OCI-LY3 (cell line): ENCODE results near the gene PCDHB12.
"Not testable (repeated sequence)": the region's sequence is repeated elsewhere in the genome, so short reads cannot be mapped to it uniquely, and the experiment has no call there.

ENCODE experiments used
- H2AFZ ChIP-seq: fragments of 200-600, 300-600 bp; shearing (Covaris generic); 2 replicates; pipeline ENCODE4 v1.6.0; 2014; ENCODE audit warnings: antibody characterized with exemption, low read depth, low read length
- H3K27ac ChIP-seq: fragments of 200-600, 300-600 bp; sonication (generic); 2 replicates; pipeline ENCODE4 v1.5.1; 2014; ENCODE audit warnings: mild to moderate bottlenecking, low read length, moderate library complexity, mixed read lengths
- H3K27me3 ChIP-seq: fragments of 200-600, 300-600 bp; sonication (generic); 2 replicates; pipeline ENCODE4 v1.6.1; 2014; ENCODE audit warnings: low read depth, low read length, mixed read lengths
- H3K36me3 ChIP-seq: fragments of 200-600, 300-600 bp; sonication (generic); replicated peaks from 2 replicates; pipeline ENCODE3; 2014; ENCODE audit warnings: low read depth, low read length, mixed read lengths
- H3K4me1 ChIP-seq: fragments of 300-600, 200-600 bp; sonication (generic); 2 replicates; pipeline ENCODE4 v1.6.1; 2014; ENCODE audit warnings: low read length, mixed read lengths
- H3K4me2 ChIP-seq: fragments of 200-600, 300-600 bp; sonication (generic); 2 replicates; pipeline ENCODE4 v1.6.1; 2014; ENCODE audit warnings: low read length, mixed read lengths
- H3K4me3 ChIP-seq: fragments of 300-600, 200-600 bp; sonication (generic); 2 replicates; pipeline ENCODE4 v1.5.1; 2014; ENCODE audit warnings: antibody characterized with exemption, mild to moderate bottlenecking, low read length, moderate library complexity
- H3K79me2 ChIP-seq: fragments of 300-600, 200-600 bp; shearing (Covaris generic); 2 replicates; pipeline ENCODE4 v1.6.1; 2014; ENCODE audit warnings: mild to moderate bottlenecking, low read length, mixed read lengths
- H3K9ac ChIP-seq: fragments of 300-600, 200-600 bp; shearing (Covaris generic); 2 replicates; pipeline ENCODE4 v1.6.0; 2014; ENCODE audit warnings: mild to moderate bottlenecking, low read length, moderate library complexity
- H3K9me3 ChIP-seq: fragments of 200-600, 300-600 bp; shearing (Covaris generic); 2 replicates; pipeline ENCODE4 v1.6.1; 2014; ENCODE audit warnings: low read length, mixed read lengths; ENCODE audit not compliant: insufficient read depth
- H4K20me1 ChIP-seq: fragments of 200-600, 300-600 bp; sonication (generic); 2 replicates; pipeline ENCODE4 v1.6.1; 2016; ENCODE audit warnings: low read length, mixed read lengths; ENCODE audit not compliant: insufficient read depth
- EZH2phosphoT487 ChIP-seq: fragments of 200-600 bp; shearing (Covaris generic); IDR thresholded peaks from 2 replicates; pipeline ENCODE4 v1.6.1; 2018; ENCODE audit warnings: antibody characterized with exemption, mixed run types, low read depth
- TF ChIP-seq, protein P1 (sequence below): fragments of 200-600, 300-600 bp; sonication (generic); IDR thresholded peaks from 2 replicates; pipeline ENCODE4 v1.5.1; 2014; ENCODE audit warnings: antibody characterized with exemption, low read length, low read depth

The PCDHB12 gene

GRCh38 chr5:141210849-141211248 is 2.3 kb downstream of the PCDHB12 start:
- H4K20me1 ChIP-seq, H2AFZ ChIP-seq, H3K4me1 ChIP-seq, H3K27me3 ChIP-seq, H3K36me3 ChIP-seq, H3K4me3 ChIP-seq, H3K9me3 ChIP-seq, H3K9ac ChIP-seq, H3K79me2 ChIP-seq, H3K4me2 ChIP-seq, H3K27ac ChIP-seq: not testable (repeated sequence)

DNA sequence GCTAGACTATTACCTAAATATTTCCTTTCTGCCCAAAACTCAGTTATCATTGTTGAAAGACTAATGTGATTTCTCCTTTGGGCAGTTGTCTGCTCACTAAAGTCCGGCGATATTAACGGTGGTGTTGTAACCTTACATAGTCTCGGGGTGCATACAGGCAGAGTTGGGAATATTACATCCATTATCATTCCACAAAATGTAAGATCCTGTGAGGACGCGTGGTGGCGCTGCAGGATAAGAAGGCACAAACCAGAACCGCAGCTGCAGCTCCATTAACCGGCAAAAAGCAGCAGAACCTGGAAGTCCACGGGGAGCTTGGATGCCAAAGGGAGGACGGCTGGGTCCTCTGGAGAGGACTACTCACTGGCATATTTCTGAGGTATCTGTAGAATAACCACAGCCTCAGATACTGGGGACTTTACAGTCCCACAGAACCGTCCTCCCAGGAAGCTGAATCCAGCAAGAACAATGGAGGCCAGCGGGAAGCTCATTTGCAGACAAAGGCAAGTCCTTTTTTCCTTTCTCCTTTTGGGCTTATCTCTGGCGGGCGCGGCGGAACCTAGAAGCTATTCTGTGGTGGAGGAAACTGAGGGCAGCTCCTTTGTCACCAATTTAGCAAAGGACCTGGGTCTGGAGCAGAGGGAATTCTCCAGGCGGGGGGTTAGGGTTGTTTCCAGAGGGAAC is 5.3 kb downstream of the PCDHB12 start, which contains the start of gene PCDHB13:
TSS of gene PCDHB13 (plus strand) at position 264 of the 684 bp plus-strand sequence. CDS start at position 469, 205 bp downstream.
- H3K27me3 ChIP-seq, H2AFZ ChIP-seq, H3K27ac ChIP-seq, H3K4me2 ChIP-seq, H3K4me1 ChIP-seq, H3K79me2 ChIP-seq, H3K36me3 ChIP-seq, H3K9ac ChIP-seq, H3K4me3 ChIP-seq, H4K20me1 ChIP-seq, H3K9me3 ChIP-seq: not testable (repeated sequence)

DNA sequence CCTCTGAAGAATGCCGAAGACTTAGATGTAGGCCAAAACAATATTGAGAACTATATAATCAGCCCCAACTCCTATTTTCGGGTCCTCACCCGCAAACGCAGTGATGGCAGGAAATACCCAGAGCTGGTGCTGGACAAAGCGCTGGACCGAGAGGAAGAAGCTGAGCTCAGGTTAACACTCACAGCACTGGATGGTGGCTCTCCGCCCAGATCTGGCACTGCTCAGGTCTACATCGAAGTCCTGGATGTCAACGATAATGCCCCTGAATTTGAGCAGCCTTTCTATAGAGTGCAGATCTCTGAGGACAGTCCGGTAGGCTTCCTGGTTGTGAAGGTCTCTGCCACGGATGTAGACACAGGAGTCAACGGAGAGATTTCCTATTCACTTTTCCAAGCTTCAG is 6.1 kb downstream of the PCDHB12 start:
- not testable (repeated sequence) for H3K9me3 ChIP-seq, H3K79me2 ChIP-seq, H4K20me1 ChIP-seq, H3K27me3 ChIP-seq, H3K27ac ChIP-seq, H3K9ac ChIP-seq, H3K4me1 ChIP-seq, H2AFZ ChIP-seq, H3K4me3 ChIP-seq, H3K36me3 ChIP-seq, H3K4me2 ChIP-seq

- not testable (repeated sequence) for H3K27me3 ChIP-seq, H3K27ac ChIP-seq, H3K9ac ChIP-seq, H3K4me1 ChIP-seq, H3K9me3 ChIP-seq, H3K36me3 ChIP-seq, H3K79me2 ChIP-seq, H3K4me2 ChIP-seq, H4K20me1 ChIP-seq, H3K4me3 ChIP-seq, H2AFZ ChIP-seq
These were observed 7.0 kb downstream of the PCDHB12 start for GRCh38 chr5:141215504-141215903.

- H3K79me2 ChIP-seq, H3K9me3 ChIP-seq, H3K36me3 ChIP-seq, H3K27ac ChIP-seq, H4K20me1 ChIP-seq, H3K4me3 ChIP-seq, H3K4me1 ChIP-seq, H3K27me3 ChIP-seq, H3K4me2 ChIP-seq, H2AFZ ChIP-seq, H3K9ac ChIP-seq: not testable (repeated sequence)
These were observed 7.5 kb downstream of the PCDHB12 start for GRCh38 chr5:141216035-141216434.

DNA sequence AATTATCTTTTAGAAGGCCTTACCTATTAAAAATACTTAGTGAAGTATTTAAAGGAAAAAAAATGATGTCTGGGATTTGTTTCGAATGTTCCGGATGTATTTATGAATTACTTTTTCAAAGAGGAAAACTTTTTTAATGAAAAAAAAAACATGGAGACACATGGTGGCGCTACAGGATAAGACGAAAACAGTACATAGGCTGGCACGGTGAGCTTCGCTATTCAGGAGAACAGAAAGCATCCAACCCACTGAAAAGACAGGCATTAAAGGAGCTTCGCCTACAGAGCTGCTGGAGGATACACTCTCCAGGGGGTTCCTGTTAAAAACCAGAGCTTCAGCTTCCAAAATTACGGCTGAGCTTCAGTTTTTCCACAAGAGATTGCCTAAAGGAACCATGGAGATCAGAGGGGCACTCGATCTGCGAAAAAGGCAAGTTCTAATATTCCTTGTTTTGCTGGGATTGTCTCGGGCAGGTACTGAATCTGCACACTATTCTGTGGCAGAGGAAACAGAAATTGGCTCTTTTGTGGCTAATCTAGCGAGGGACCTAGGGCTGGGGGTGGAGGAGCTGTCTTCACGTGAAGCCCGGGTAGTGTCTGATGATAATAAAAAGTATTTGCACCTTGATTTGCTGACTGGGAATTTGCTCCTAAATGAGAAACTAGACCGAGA is 14.7 kb downstream of the PCDHB12 start, which contains the start of gene PCDHB14:
TSS of gene PCDHB14 (plus strand) at position 232 of the 672 bp plus-strand sequence. CDS start at position 395, 163 bp downstream.
- Histone ChIP-seq H3K36me3 (no peaks in the 10 kb centered on the region), H3K27ac (no peak within 1 kb of the TSS), H3K4me2 (peak within 1 kb of the TSS; percentile 73), H3K4me1 (0 out of 2 replicates have a peak, but pooled peaks cover 5% of the 10 kb centered on the region), H3K9me3 (no peaks in the 10 kb centered on the region), H4K20me1 (no peaks in the 10 kb centered on the region), H2AFZ (peak within 1 kb of the TSS; percentile 74; the same call in 1 of the 2 replicates), H3K4me3 (peak within 1 kb of the TSS; percentile 71), H3K9ac (no peak within 1 kb of the TSS), H3K27me3 (no peaks in the 10 kb centered on the region), H3K79me2 (no peaks in the 10 kb centered on the region)
- TF ChIP-seq, protein P1, sequence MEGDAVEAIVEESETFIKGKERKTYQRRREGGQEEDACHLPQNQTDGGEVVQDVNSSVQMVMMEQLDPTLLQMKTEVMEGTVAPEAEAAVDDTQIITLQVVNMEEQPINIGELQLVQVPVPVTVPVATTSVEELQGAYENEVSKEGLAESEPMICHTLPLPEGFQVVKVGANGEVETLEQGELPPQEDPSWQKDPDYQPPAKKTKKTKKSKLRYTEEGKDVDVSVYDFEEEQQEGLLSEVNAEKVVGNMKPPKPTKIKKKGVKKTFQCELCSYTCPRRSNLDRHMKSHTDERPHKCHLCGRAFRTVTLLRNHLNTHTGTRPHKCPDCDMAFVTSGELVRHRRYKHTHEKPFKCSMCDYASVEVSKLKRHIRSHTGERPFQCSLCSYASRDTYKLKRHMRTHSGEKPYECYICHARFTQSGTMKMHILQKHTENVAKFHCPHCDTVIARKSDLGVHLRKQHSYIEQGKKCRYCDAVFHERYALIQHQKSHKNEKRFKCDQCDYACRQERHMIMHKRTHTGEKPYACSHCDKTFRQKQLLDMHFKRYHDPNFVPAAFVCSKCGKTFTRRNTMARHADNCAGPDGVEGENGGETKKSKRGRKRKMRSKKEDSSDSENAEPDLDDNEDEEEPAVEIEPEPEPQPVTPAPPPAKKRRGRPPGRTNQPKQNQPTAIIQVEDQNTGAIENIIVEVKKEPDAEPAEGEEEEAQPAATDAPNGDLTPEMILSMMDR = peak; percentile 52
- TF ChIP-seq EZH2phosphoT487 = no peak

GRCh38 chr5:141224844-141225243 is 16.3 kb downstream of the PCDHB12 start:
- not testable (repeated sequence) for H3K79me2 ChIP-seq, H3K4me3 ChIP-seq, H3K4me2 ChIP-seq, H3K36me3 ChIP-seq, H3K9ac ChIP-seq, H4K20me1 ChIP-seq, H3K9me3 ChIP-seq, H3K4me1 ChIP-seq, H3K27me3 ChIP-seq, H3K27ac ChIP-seq, H2AFZ ChIP-seq

GRCh38 chr5:141225421-141225820 is 16.9 kb downstream of the PCDHB12 start:
- not testable (repeated sequence) for H4K20me1 ChIP-seq, H3K4me3 ChIP-seq, H2AFZ ChIP-seq, H3K27me3 ChIP-seq, H3K36me3 ChIP-seq, H3K9ac ChIP-seq, H3K4me2 ChIP-seq, H3K4me1 ChIP-seq, H3K79me2 ChIP-seq, H3K27ac ChIP-seq, H3K9me3 ChIP-seq
